GM23338 (cell line): ENCODE measurements around the gene SMTN. TPM values are rescaled to one million over a fixed set of nuclear protein-coding genes. Genes with fewer than 3 reads are reported as not detected.
A peak's percentile ranks its signal among the peaks of the same experiment; 100 is the strongest.

Source experiments
- ATAC-seq: fragments of 200-7000 bp; cut with Tn5 transposase; 3 replicates; pipeline ENCODE4 v1.9.1; 2020
- DNase-seq: peaks from one replicate; pipeline ENCODE4 v3.0.0-alpha.2; 2015; ENCODE audit warnings: low spot score
- H2AFZ ChIP-seq: fragments of 200-600 bp; sonication (generic); 2 replicates; pipeline ENCODE4 v1.8.0; 2016; ENCODE audit warnings: antibody characterized with exemption, mild to moderate bottlenecking, moderate library complexity
- H3F3A ChIP-seq: fragments of 200-600 bp; sonication (generic); replicated peaks from 2 replicates; pipeline ENCODE4 v1.8.0; 2017; ENCODE audit warnings: antibody characterized with exemption, mixed run types, low read depth
- H3K27ac ChIP-seq: fragments of 200-600 bp; sonication (generic); 2 replicates; pipeline ENCODE4 v1.6.1; 2016; ENCODE audit warnings: low read depth
- H3K27me3 ChIP-seq: fragments of 200-600 bp; sonication (generic); 2 replicates; pipeline ENCODE4 v1.8.0; 2016; ENCODE audit warnings: mild to moderate bottlenecking, mixed run types, moderate library complexity; ENCODE audit not compliant: insufficient read depth
- H3K36me3 ChIP-seq: fragments of 200-600 bp; sonication (generic); 2 replicates; pipeline ENCODE4 v1.8.0; 2016; ENCODE audit warnings: mild to moderate bottlenecking; ENCODE audit not compliant: insufficient read depth
- H3K4me1 ChIP-seq: fragments of 200-600 bp; sonication (generic); 2 replicates; pipeline ENCODE4 v1.8.0; 2016; ENCODE audit warnings: mild to moderate bottlenecking, moderate library complexity; ENCODE audit not compliant: insufficient read depth
- H3K4me2 ChIP-seq: fragments of 200-600 bp; sonication (generic); 2 replicates; pipeline ENCODE4 v1.7.1; 2017; ENCODE audit warnings: mixed run types
- H3K4me3 ChIP-seq: fragments of 200-600 bp; sonication (generic); 2 replicates; pipeline ENCODE4 v1.6.1; 2016; ENCODE audit warnings: mixed run types
- H3K79me2 ChIP-seq: fragments of 200-600 bp; sonication (generic); replicated peaks from 2 replicates; pipeline ENCODE4 v1.8.0; 2017; ENCODE audit warnings: mild to moderate bottlenecking; ENCODE audit not compliant: insufficient read depth
- H3K9me2 ChIP-seq: fragments of 200-600 bp; sonication (generic); 2 replicates; pipeline ENCODE4 v1.8.0; 2017; ENCODE audit not compliant: insufficient read depth
- H4K20me1 ChIP-seq: fragments of 200-600 bp; sonication (generic); replicated peaks from 2 replicates; pipeline ENCODE4 v1.8.0; 2017; ENCODE audit warnings: mild to moderate bottlenecking; ENCODE audit not compliant: insufficient read depth
- H3K27ac Mint-ChIP-seq: 2 replicates; pipeline ENCODE4 v1.8.0; 2020; ENCODE audit warnings: inconsistent platforms, mild to moderate bottlenecking, moderate library complexity, mixed read lengths
- H3K27me3 Mint-ChIP-seq: 3 replicates; pipeline ENCODE4 v1.8.0; 2022; ENCODE audit warnings: low read depth, mild to moderate bottlenecking, moderate library complexity, mixed read lengths, inconsistent platforms; ENCODE audit not compliant: insufficient read depth, poor library complexity
- H3K36me3 Mint-ChIP-seq: 3 replicates; pipeline ENCODE4 v1.8.0; 2021; ENCODE audit warnings: low read depth, mild to moderate bottlenecking, inconsistent platforms, moderate library complexity, mixed read lengths
- H3K4me1 Mint-ChIP-seq: 3 replicates; pipeline ENCODE4 v1.8.0; 2020; ENCODE audit warnings: mild to moderate bottlenecking, inconsistent platforms, mixed read lengths
- H3K4me3 Mint-ChIP-seq: 3 replicates; pipeline ENCODE4 v1.8.0; 2021; ENCODE audit warnings: moderate library complexity, mild to moderate bottlenecking, inconsistent platforms, mixed read lengths
- H3K9me3 Mint-ChIP-seq: 3 replicates; pipeline ENCODE4 v1.8.0; 2020; ENCODE audit warnings: moderate library complexity, mild to moderate bottlenecking, inconsistent platforms, mixed read lengths
- CREB1 ChIP-seq: fragments of 250-450 bp; sonication (Bioruptor Pico); IDR thresholded peaks from 2 replicates; pipeline ENCODE4 v1.5.0; 2020; ENCODE audit warnings: low read depth, mild to moderate bottlenecking, moderate library complexity
- ETS1 ChIP-seq: IDR thresholded peaks from 2 replicates; pipeline ENCODE4 v1.6.1; 2016; ENCODE audit warnings: antibody characterized with exemption
- EZH2phosphoT487 ChIP-seq: fragments of 200-600 bp; sonication (generic); IDR thresholded peaks from one replicate; pipeline ENCODE4 v1.8.1; 2018; ENCODE audit warnings: antibody characterized with exemption; ENCODE audit not compliant: unreplicated experiment
- NANOG ChIP-seq: IDR thresholded peaks from 2 replicates; pipeline ENCODE4 v1.6.1; 2016; ENCODE audit warnings: antibody characterized with exemption, borderline replicate concordance
- POLR2AphosphoS5 ChIP-seq: IDR thresholded peaks from 2 replicates; pipeline ENCODE4 v1.6.1; 2016; ENCODE audit warnings: antibody characterized with exemption, low read depth
- STAT1 ChIP-seq: IDR thresholded peaks from one replicate; pipeline ENCODE4 v1.6.1; 2016; ENCODE audit warnings: antibody characterized with exemption; ENCODE audit not compliant: unreplicated experiment
- ZNF114 ChIP-seq: fragments of 250-450 bp; sonication (Bioruptor Pico); IDR thresholded peaks from 2 replicates; pipeline ENCODE4 v1.5.0; 2020; ENCODE audit warnings: mild to moderate bottlenecking, moderate library complexity
- ZNF462 ChIP-seq: fragments of 250-450 bp; sonication (Bioruptor Pico); IDR thresholded peaks from 2 replicates; pipeline ENCODE4 v1.5.0; 2020; ENCODE audit warnings: mild to moderate bottlenecking, moderate library complexity
- polyA plus RNA-seq: library from polyadenylated mRNA; unstranded; fragments of >200 nt; fragmentation: Nextera tagmentation; extraction: Ambion mirVana; gene quantifications from 2 replicates; pipeline ENCODE4 v1.2.1, GENCODE V29; 2016
- total RNA-seq: library from RNA; depleted of rRNA; stranded (reverse); fragments of >200 nt; shearing (Covaris generic); gene quantifications from 2 replicates; pipeline ENCODE4 v1.2.3, GENCODE V29; 2014
- TF ChIP-seq, protein P1 (sequence below): IDR thresholded peaks from one replicate; pipeline ENCODE4 v1.6.1; 2018; ENCODE audit warnings: antibody characterized with exemption; ENCODE audit not compliant: unreplicated experiment

Gene SMTN
- total and polyA plus RNA-seq, 2 experiments from 2014 or later, result 27.4 to 32.2 TPM

- Histone ChIP-seq H3K79me2 (no peaks in the 10 kb centered on the region), H3K36me3 (no peaks in the 10 kb centered on the region), H3K27me3 (no peaks in the 10 kb centered on the region), H3K4me2 (no peak overlapping the region), H4K20me1 (no peaks in the 10 kb centered on the region), H3F3A (no peaks in the 10 kb centered on the region), H3K9me2 (no peaks in the 10 kb centered on the region), H2AFZ (peak overlapping the region; percentile 53), H3K4me3 (no peak overlapping the region), H3K4me1 (no peaks in the 10 kb centered on the region), H3K27ac (no peak overlapping the region)
- DNase-seq (no peak), ATAC-seq (no peak; the same call in 2 of the 3 replicates)
- H3K4me3 Mint-ChIP-seq, result no peak overlapping the region
- no peak overlapping the region for H3K27ac Mint-ChIP-seq
- peaks cover 4% of the 10 kb centered on the region; the same call in 1 of the 3 replicates for H3K36me3 Mint-ChIP-seq
- TF ChIP-seq POLR2AphosphoS5 (no peak), CREB1 (CRISPR knock-in tag) (no peak), ETS1 (no peak), ZNF462 (CRISPR knock-in tag) (no peak), ZNF114 (CRISPR knock-in tag) (no peak), NANOG (no peak), EZH2phosphoT487 (no peak), STAT1 (no peak)
- TF ChIP-seq, protein P1, sequence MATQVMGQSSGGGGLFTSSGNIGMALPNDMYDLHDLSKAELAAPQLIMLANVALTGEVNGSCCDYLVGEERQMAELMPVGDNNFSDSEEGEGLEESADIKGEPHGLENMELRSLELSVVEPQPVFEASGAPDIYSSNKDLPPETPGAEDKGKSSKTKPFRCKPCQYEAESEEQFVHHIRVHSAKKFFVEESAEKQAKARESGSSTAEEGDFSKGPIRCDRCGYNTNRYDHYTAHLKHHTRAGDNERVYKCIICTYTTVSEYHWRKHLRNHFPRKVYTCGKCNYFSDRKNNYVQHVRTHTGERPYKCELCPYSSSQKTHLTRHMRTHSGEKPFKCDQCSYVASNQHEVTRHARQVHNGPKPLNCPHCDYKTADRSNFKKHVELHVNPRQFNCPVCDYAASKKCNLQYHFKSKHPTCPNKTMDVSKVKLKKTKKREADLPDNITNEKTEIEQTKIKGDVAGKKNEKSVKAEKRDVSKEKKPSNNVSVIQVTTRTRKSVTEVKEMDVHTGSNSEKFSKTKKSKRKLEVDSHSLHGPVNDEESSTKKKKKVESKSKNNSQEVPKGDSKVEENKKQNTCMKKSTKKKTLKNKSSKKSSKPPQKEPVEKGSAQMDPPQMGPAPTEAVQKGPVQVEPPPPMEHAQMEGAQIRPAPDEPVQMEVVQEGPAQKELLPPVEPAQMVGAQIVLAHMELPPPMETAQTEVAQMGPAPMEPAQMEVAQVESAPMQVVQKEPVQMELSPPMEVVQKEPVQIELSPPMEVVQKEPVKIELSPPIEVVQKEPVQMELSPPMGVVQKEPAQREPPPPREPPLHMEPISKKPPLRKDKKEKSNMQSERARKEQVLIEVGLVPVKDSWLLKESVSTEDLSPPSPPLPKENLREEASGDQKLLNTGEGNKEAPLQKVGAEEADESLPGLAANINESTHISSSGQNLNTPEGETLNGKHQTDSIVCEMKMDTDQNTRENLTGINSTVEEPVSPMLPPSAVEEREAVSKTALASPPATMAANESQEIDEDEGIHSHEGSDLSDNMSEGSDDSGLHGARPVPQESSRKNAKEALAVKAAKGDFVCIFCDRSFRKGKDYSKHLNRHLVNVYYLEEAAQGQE, result no peak
- peaks cover 13% of the 10 kb centered on the region for H3K27me3 Mint-ChIP-seq
- peaks cover 33% of the 10 kb centered on the region for H3K9me3 Mint-ChIP-seq
- no peaks in the 10 kb centered on the region for H3K4me1 Mint-ChIP-seq
These were observed 67.4 kb downstream of the SMTN start for GRCh38 chr22:31148488-31148887.
